NCI-H146 (cell line): ENCODE results near the gene NSFL1C.

Experiments
- DNase-seq: peaks from one replicate; lab custom pipeline; 2025; lab: John Stamatoyannopoulos, UW

NSFL1C gene

DNA sequence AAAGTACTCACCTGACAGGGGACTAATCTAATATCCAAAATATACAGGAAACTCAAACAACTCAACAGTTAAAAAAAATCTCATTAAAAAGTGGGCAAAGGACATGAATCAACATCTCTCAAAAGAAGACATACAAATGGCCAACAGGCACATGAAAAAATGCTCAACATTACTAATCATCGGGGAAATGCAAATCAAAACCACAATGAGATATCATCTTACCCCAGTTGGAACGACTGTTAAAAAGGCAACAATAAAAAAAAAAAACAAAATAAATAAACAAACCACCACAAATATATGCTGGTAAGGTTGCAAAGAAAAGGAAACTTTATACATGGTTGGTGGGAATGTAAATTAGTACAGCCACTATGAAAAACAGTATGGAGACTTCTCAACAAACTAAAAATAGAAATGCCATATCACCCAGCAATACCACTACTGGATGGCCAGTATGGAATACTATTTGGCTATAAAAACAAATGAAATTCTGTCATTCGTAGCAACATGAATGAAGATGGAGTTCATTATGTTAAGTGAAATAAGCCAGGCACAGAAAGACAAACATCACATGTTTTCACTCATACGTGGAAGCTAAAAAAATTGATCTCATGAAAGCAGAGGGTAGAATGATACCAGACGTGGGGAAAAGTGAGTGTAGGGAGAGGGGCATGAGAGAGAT, 17.9 kb upstream of the NSFL1C start:
- no peak for DNase-seq

DNA sequence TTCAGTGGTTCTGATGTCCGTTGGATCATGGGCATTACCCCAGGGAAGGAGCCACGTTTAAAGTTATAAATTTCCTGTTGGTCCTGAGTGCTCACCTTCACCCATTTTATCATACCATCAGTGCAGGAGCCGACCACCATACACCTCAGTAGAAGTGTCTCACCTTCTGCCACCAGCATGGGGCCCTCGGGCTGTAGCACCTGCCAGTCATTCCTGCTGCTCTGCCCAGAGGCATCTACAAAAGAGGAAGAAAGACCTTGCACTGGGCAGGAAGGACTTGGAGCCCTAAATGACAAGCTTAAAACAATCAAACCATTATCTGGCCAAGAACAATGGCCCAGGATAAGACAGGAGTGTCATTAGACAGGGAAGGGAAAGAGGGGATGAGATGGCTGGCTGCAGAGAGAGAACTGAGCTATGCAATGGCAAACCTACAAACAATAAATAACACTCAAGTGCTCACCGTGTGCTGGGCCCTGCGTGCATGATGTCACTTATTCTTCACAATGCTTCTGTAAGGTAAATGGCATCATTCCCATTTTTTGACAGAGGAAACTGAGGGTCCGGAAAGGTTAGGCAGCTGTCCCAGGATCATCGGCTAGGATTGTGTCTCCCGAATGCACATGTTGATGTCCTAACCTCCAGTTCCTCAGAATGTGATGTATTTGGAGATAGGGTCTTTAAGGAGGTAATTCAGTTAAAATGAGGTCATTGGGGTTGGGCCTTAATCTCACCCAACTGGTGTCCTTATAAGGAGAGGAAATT, 13.4 kb upstream of the NSFL1C start:
- no peak for DNase-seq

DNA sequence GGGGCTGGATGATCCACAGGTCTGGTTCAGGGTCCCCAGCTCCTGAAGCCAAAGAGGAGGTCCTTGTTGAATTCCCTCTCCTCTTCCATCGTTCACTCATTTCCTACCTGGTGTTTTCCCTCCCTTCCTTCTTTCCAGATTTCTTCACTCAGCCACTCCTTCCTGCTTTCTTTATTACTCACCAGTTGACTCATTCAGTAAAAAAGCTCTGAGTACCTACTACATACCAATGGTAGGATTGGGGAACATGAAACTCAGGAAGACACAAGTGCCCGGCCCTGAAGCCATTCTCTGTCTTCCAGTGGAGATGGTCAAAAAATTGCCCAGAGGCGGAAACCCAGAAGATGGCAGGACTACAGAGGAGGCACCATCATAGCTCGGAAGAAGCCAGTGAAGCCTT, 11.9 kb upstream of the NSFL1C start:
- DNase-seq: no peak

GRCh38 chr20:1477896-1478490, 11.3 kb upstream of the NSFL1C start:
- no peak for DNase-seq

DNA sequence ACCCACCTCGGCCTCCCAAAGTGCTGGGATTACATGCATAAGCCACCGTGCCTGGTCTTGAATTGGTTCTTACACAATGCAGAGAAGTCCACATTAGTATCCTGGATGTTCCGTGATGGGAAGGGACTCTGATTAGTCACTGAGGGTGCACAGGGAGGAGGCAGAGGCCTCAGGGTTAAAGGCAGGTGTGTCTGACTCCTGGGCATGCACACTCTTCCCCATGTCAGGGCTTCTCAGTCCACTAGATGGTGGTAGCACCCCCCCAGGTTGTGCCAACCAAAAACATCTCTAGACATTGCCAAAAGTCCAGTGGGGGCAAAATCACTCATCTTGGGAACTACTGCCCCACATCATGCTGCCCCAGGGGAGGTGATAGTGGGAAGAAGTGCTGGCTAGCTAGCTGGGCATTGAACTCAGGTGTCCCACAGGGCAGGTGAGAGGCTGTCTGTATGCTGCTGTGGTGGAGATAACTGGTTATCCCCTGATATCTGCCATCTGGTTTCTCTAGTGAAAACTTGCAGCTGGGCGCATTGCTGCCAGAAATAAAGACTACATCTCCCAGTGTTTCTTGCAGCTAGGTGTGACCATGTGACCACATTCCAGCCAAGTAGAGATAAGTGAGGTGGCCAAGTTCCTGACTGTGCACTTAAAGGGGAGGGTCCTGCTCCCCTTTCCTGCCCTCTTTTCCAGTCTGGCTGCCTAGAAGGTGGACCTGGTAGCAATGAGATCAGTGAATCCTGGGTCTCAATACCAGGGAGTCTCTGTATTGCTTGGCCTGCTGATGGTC, 8.4 kb upstream of the NSFL1C start:
- no peak for DNase-seq

DNA sequence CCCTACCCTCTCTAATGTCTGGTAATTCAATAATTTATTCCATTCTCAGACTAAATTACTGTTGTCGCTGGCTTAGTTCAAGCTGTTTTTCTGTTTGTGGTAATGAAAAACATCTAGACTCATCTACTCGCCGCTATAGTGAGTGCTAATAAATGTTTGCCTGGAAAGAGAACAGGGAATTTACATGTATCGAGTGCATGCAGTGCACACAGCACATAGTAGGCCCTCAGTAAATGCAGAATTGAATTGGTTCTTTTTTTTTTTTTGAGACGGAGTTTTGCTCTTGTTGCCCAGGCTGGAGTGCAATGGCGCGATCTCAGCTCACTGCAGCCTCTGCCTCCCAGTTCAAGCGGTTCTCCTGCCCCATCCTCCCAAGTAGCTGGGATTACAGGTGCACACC, 7.7 kb upstream of the NSFL1C start:
- DNase-seq: no peak

GRCh38 chr20:1473246-1474220, 6.9 kb upstream of the NSFL1C start:
- no peak for DNase-seq

GRCh38 chr20:1472556-1473245, 6.1 kb upstream of the NSFL1C start:
- DNase-seq: no peak

- no peak for DNase-seq
Measured at GRCh38 chr20:1471242-1471641, 4.6 kb upstream of the NSFL1C start.

DNA sequence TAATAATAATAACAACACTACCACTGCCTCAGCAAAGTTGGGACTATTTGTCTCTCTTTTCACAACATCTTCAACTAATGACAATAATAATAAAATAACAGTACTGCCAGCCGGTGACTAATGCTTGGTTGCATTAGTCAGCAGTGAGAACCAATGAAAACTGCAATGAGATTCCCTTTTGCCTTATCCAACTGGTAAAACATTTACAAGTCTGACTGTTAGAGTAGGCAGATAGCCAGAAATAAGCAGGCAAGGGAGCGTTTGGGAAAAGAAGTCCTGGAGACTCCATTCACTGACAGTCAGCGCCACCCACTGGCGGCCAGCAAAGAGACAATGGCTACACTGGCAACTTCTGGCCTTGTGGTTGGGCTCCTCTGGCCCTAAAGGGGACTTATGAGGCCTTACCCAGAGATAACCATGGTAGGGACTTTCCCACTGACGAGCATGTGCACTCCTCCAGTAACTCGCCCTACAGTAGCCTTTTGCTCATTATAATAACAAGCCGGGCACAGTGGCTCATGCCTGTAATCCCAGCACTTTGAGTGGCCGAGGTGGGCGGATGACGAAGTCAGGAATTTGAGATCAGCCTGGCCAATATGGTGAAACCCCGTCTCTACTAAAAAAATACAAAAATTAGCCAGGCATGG, 3.4 kb upstream of the NSFL1C start:
- DNase-seq: peak; percentile 75

DNA sequence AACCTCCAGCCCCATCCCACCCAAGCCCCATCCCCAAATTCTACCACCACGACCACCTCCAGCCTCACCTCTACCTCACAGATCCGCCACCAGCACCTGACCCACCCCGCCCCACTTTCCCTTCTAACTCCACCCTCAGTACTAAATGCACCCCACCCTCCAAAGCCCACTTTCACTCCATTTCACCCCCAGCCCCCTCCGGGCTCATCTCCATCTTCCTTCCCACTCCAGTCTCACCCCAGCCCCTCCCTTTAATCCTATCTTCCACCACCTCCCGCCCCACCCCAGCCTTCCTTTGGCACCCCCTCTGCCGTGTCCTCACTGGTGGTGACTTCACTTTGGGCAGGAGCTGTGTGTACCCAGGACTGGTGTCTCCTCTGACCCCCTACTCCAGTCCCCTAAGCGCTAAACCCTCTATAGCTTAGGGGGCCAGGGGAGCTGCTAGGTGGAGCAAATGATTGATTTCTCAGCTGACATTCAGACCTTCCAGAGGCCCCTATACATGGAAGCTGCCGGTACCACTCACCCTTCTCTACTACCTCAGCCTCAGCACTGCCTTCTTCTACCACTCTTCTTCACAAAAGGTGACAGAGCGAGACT, 2.8 kb upstream of the NSFL1C start:
- DNase-seq: no peak

DNA sequence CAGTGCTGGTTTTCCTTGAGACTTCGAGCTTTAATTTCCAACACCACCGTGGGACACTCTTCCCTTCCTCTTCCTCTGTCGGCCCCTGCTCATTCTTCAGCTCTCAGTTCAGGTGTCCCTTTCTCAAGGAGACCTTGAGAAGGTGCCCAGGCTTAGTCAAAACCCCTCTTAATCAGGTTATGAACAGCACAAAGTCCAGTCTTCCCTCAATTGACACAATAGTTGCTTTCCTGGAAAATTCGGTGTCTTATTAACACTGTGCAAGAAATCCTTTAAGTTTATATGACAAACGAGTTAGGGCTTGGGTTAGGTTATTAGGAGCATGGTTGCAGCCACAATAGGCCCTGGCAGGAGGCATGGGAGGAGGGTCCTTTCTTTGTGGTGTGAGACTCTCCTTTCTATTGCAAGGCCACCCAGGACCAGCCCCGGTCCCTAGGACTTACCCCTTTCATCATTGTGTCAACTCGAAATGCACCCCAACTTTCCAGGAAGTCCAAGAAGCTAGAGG, 1.5 kb upstream of the NSFL1C start:
- no peak for DNase-seq

DNA sequence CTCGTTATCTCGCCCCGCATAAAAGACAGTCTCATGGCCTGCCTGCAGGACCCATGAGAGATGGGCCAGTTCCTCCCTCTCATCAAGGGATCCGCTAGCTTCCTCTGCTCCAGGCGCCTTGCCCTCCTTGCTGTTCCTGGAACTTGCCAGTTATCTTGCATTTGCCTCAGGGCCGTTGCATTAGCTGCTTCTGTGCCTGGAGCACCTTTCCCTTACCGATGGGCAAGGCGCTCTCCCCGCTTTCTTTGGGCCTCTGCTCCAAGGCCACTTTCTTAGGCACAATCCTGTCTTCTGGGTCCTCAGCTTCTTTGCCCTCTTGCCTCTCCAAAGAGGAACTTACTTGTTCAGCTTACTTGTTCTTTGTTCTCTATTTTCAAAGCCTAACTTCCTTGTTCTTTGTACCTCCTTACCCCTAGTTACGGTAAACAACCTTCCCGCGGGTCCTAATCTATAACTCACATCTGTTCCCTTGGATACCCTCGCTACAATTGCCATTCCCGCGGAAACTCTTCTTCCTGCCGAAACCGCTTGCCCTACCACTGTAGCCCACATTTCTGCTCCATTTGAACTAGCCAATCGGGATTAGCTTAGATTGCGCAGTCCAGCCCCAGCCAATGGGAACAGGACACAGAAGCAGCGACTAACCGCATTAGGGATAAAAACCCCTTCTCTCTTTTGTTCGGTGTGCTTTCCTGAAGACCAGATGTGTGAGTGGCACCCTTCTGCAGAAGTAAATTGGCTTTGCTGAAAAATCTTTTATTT, 887 bp upstream of the NSFL1C start:
- DNase-seq: peak; percentile 66

DNA sequence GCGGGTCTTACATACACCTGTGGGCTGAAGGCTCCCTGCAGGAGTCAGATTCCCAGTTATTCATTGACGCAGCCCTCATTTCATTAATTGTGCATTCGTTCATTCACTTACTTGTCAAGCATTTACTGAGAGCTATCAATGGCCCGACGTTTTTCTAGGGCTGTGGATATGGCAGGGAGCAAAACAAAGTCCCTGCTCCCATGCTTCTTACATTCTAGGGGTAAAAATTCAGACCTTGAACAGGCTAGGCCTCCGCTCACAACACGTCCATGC, 369 bp upstream of the NSFL1C start:
- DNase-seq: no peak

DNA sequence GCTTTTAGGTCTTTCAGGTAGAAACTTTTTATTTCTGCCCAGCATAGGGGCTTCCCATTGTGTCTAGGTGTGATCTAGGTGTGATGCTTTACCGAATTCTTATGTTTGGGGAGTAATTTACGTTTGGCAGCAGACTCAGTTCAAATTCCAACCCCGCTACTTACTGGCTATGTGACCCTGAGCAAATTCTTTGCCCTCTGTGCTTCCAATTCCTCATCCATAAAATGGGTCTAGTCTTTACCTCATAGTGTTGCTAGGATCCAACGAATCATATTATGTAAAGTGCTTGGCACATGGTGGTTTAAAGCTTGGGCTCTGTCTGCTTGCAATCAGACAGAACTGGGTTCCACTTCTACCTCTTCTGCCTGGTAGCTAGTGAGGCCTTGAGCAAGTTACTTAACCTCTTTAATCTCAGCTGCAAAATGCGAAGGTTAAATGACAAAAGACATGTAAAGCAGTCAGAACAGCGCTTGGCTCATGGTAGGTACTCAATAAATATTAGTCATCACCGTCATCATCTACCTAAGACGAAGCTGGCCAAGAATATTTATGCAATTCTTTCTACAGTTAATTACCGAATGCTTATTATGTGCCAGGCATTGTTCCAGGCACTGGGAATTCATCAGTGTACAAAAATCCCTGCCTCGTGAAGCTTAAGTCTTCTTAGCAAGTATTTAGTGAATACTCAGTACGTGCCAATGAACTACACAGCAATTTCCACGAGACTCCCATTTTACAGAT, 1.0 kb downstream of the NSFL1C start:
- DNase-seq: no peak

GRCh38 chr20:1463971-1464570, 2.6 kb downstream of the NSFL1C start:
- DNase-seq: no peak

- DNase-seq: no peak
Measured at GRCh38 chr20:1462834-1463233, 3.8 kb downstream of the NSFL1C start.

- DNase-seq: no peak
Measured at GRCh38 chr20:1462001-1462400, 4.6 kb downstream of the NSFL1C start.
